ENCODE results near the gene CACNA2D3. TPM values are rescaled to one million over a fixed set of nuclear protein-coding genes. Genes with fewer than 3 reads are reported as not detected.

The CACNA2D3 gene
- total and polyA plus RNA-seq, 12 donors: 0.26 to 13.7 (median 2.8) TPM; not detected in 1

DNA sequence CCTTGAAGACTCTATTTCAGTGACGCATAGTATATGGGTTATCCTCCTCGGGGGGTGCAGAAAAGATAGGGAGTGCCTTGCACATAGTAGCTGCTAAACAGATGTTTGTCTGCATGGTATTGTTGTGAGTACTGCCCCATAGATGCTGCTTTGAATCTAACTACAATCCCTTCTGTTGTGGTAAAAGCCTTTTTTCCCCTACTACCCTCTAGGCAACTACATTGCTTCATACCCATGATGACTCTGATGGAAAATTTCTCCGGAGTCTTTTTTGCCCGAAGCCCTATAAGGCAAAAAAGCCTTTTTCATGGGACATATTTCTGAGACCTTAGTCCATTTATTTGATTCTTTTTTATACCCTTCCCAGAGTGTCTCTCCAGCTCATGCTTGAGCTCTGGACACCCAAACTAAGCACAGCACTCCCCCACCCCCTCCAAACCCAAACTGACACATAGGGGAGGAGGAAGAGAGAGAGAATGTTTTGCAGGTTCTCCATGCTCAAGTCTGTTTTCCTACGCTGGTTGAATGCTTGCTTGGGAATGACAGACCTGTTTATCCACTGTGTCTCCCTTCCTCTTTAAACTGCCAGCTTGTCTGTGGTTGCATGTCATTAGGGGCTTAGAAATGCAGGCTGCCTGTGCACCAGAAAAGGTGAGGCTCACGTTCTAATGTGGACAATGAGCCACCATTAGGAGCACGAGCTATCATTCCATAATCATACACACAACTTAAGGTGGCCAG, 752.6 kb downstream of the CACNA2D3 start:
- intact Hi-C loops (cut with DNase I): loop anchor here in 1 of 2 donors (5.0 kb wide), 1 partner anchor 307 kb away; no protein-coding TSS in a partner anchor

GRCh38 chr3:54875596-54876268, 753.4 kb downstream of the CACNA2D3 start:
- Histone ChIP-seq H3K27ac (no peak overlapping the region), H3K4me1 (replicated peaks in 1 of 2) (no peaks in the 10 kb centered on the region), H3K9me3 (replicated peaks in 1 of 3) (no peaks in the 10 kb centered on the region), H3K27me3 (no peaks in the 10 kb centered on the region), H3K36me3 (replicated peaks in 1 of 2) (no peaks in the 10 kb centered on the region), H3K4me3 (no peak overlapping the region)
- intact Hi-C loops (cut with DNase I): no loop called here
- no peak for DNase-seq
- 88 to 89% (median 89%) methylated on average over 8 of the region's 8 CpGs for WGBS, 4 donors
- TF ChIP-seq CTCF (IDR thresholded peaks at IDR 0.05) (no peak), POLR2A (IDR thresholded peaks at IDR 0.05) (no peak)

More for the DNA sequence above, 752.6 kb downstream of the CACNA2D3 start:
- TF ChIP-seq CTCF (IDR thresholded peaks at IDR 0.05) (no peak), POLR2A (IDR thresholded peaks at IDR 0.05) (no peak)
- 76 to 84% (median 79%) methylated on average over 7 of the region's 7 CpGs for WGBS, 4 donors
- Histone ChIP-seq H3K36me3 (replicated peaks in 1 of 2) (no peaks in the 10 kb centered on the region), H3K4me3 (no peak overlapping the region), H3K27ac (no peak overlapping the region), H3K9me3 (replicated peaks in 1 of 3) (no peaks in the 10 kb centered on the region), H3K27me3 (no peaks in the 10 kb centered on the region), H3K4me1 (replicated peaks in 1 of 2) (no peaks in the 10 kb centered on the region)
- no peak for DNase-seq

DNA sequence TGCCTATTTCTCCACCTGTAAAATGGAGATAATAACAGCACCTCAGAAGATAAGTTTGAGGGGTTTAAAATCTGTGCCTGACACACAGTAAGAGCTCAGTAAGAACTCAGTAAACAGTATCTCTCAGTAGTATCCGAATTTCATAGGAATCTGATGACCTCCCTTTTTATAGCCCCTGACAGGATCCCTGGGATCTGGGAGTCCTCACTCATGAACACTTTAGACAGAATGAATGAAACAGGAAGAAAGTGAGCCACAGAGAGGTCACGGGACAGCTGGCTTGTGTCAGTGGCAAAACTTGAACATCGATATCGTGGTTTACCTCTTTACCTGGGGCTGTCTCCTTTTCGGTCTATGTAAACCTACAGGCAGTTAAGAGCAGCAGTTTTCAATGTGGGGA, 754.3 kb downstream of the CACNA2D3 start:
- Histone ChIP-seq H3K9me3 (replicated peaks in 1 of 3) (no peaks in the 10 kb centered on the region), H3K27me3 (no peaks in the 10 kb centered on the region), H3K4me1 (replicated peaks in 1 of 2) (no peaks in the 10 kb centered on the region), H3K27ac (no peak overlapping the region), H3K36me3 (replicated peaks in 1 of 2) (no peaks in the 10 kb centered on the region), H3K4me3 (no peak overlapping the region)
- no peak for DNase-seq
- 92 to 98% (median 95%) methylated on average over 5 of the region's 5 CpGs for WGBS, 4 donors
- intact Hi-C loops (cut with DNase I): no loop called here
- TF ChIP-seq CTCF (IDR thresholded peaks at IDR 0.05) (no peak), POLR2A (IDR thresholded peaks at IDR 0.05) (no peak)

- Histone ChIP-seq H3K9me3 (replicated peaks in 1 of 3) (no peaks in the 10 kb centered on the region), H3K4me1 (replicated peaks in 1 of 2) (no peaks in the 10 kb centered on the region), H3K27ac (no peak overlapping the region), H3K36me3 (replicated peaks in 1 of 2) (no peaks in the 10 kb centered on the region), H3K4me3 (no peak overlapping the region), H3K27me3 (no peaks in the 10 kb centered on the region)
- no peak for DNase-seq
- WGBS, 4 donors: 78 to 91% (median 82%) methylated on average over 4 of the region's 4 CpGs
- TF ChIP-seq POLR2A (IDR thresholded peaks at IDR 0.05): no peak
- TF ChIP-seq CTCF (IDR thresholded peaks at IDR 0.05): no peak
- intact Hi-C loops (cut with DNase I): no loop called here
Observed at GRCh38 chr3:54877730-54878129, 755.4 kb downstream of the CACNA2D3 start.
